NT2/D1 (cell line): ENCODE measurements around the gene PPFIA2.

Source experiments
- SUZ12 ChIP-seq: IDR thresholded peaks from 2 replicates; pipeline ENCODE4 v1.6.1; 2011; ENCODE audit not compliant: insufficient read length, insufficient read depth; ENCODE audit errors: extremely low read depth
- YY1 ChIP-seq: IDR thresholded peaks from 2 replicates; pipeline ENCODE4 v1.6.1; 2011; ENCODE audit not compliant: insufficient read length, insufficient read depth
- ZNF274 ChIP-seq: IDR thresholded peaks from 2 replicates; pipeline ENCODE4 v1.6.1; 2011; ENCODE audit warnings: mild to moderate bottlenecking, low read depth, low read length

DNA sequence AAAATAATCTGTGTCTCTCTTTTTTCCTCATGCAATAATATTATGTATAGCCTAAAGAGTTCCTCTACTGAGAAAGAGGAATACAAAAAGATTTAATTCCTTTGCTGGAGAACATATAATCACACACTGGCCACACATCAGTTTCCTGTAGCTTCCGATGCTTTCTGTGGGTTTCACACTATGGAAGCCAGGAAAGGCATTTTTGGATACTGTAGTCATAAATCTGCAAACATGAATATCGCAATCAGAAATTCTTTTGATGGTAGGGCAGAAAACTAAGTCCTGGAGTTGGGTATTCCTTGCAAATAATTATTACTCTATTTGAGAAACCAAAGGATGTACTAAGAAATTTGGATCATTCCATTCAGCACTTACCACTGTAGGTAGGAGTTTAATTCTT lies 421.3 kb downstream of the PPFIA2 start:
- TF ChIP-seq YY1 (no peak), ZNF274 (no peak), SUZ12 (no peak)
